Kidney (tissue), 14 donors: Measurements from ENCODE around the gene PIP4K2C. TPM values are rescaled to one million over a fixed set of nuclear protein-coding genes. Genes with fewer than 3 reads are reported as not detected.

Experiments used
- DNase-seq, 5 donors: peaks; one replicate each; pipeline ENCODE4 v3.0.0-alpha.2; 2013 to 2020
- FAIRE-seq: peaks from 2 replicates; lab custom pipeline; 2012; peaks lifted over from hg19 to GRCh38; lab: Jason Lieb, UNC
- H3K27ac ChIP-seq, 2 donors: one replicate each; pipeline ENCODE4 v1.7.0; 2013; ENCODE audit warnings: low read depth in 2 of 2, low read length in 2 of 2, inconsistent platforms in 1 of 2
- H3K27me3 ChIP-seq: one replicate; pipeline ENCODE4 v1.7.1; 2013; ENCODE audit warnings: low read length, inconsistent platforms; ENCODE audit not compliant: control insufficient read depth, insufficient read depth
- H3K36me3 ChIP-seq, 3 donors: one replicate each; pipeline versions ENCODE4 v1.7.0 to v1.7.1; 2013; ENCODE audit warnings: low read length in 3 of 3, control low read depth in 1 of 3, inconsistent platforms in 1 of 3; ENCODE audit not compliant: insufficient read depth in 3 of 3, control insufficient read depth in 2 of 3
- H3K4me1 ChIP-seq, 3 donors: one replicate each; pipeline versions ENCODE4 v1.7.0 to v1.7.1; 2013; ENCODE audit warnings: low read length in 3 of 3, inconsistent platforms in 1 of 3, low read depth in 1 of 3; ENCODE audit not compliant: control insufficient read depth in 2 of 3, insufficient read depth in 2 of 3
- H3K4me3 ChIP-seq, 3 donors: one replicate each; pipeline versions ENCODE4 v1.7.0 to v1.8.1; 2013; ENCODE audit warnings: low read length in 3 of 3, control low read depth in 1 of 3, inconsistent platforms in 1 of 3
- H3K9ac ChIP-seq, 3 donors: one replicate each; pipeline versions ENCODE4 v1.7.0 to v1.7.1; 2013; ENCODE audit warnings: low read length in 3 of 3, control low read depth in 1 of 3, inconsistent platforms in 1 of 3
- H3K9me3 ChIP-seq, 3 donors: one replicate each; pipeline versions ENCODE4 v1.7.0 to v1.7.1; 2013; ENCODE audit warnings: low read length in 3 of 3, control low read depth in 1 of 3, inconsistent platforms in 1 of 3; ENCODE audit not compliant: control insufficient read depth in 2 of 3, insufficient read depth in 1 of 3
- intact Hi-C: fragments of 100-400 bp; cut with DNase I; formaldehyde crosslinking; loops from one replicate; pipeline ENCODE4 v1.11.1; 2022
- polyA plus RNA-seq: library from polyadenylated mRNA; stranded (reverse); fragments of 350-450 nt; fragmentation: Illumina TruSeq; extraction: RNeasy Lipid Tissue Mini Kit (QIAGEN cat#74804); gene quantifications from one replicate; pipeline ENCODE4 v1.2.3, GENCODE V29; 2014; ENCODE audit warnings: low read depth, low replicate concordance; ENCODE audit not compliant: insufficient read depth
- total RNA-seq: library from RNA; stranded (reverse); fragmentation: NEBNext Ultra II Directional; extraction: Animal tissue kit (Norgen Biotek cat#: 25700); gene quantifications from one replicate; pipeline ENCODE4 v1.2.1, GENCODE V29; 2021
- TF ChIP-seq, protein P1 (sequence below): IDR thresholded peaks from 3 replicates; pipeline ENCODE4 v1.5.1; 2012; ENCODE audit warnings: mild to moderate bottlenecking, moderate library complexity, borderline replicate concordance; ENCODE audit not compliant: insufficient read depth; ENCODE audit errors: extremely low read depth
- donor health status: control.
- donor health status: control.
- donor health status: control.
- donor health status: control.
- donor health status: control.
- donor health status: DM: yes; HTN: yes; CAD: no.
- donor health status: Normal renal cell carcinoma (clear cell type).

Gene PIP4K2C
- total and polyA plus RNA-seq, 2 donors from 2014 or later = 43.2 to 52.4 TPM

DNA sequence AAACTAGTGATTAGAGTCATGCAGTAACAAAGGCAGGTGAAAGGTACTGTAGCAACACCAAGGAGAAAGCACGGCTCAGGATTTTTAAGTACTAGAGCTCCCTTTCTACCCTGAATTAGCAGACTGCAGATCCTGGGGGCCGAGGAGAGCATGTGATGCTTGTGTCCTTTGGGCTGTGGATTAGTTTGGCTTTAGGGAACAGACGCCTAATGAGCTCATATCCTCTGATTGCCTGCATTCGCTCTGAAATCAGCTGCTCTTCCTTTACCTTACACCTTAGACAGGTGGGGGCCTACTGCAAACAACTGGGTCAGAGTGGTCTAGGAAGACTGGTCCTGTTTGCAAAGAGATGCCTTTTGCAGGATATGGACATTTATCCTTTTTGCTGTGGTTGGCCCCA is 2.2 kb downstream of the PIP4K2C start:
- TF ChIP-seq, protein P1, sequence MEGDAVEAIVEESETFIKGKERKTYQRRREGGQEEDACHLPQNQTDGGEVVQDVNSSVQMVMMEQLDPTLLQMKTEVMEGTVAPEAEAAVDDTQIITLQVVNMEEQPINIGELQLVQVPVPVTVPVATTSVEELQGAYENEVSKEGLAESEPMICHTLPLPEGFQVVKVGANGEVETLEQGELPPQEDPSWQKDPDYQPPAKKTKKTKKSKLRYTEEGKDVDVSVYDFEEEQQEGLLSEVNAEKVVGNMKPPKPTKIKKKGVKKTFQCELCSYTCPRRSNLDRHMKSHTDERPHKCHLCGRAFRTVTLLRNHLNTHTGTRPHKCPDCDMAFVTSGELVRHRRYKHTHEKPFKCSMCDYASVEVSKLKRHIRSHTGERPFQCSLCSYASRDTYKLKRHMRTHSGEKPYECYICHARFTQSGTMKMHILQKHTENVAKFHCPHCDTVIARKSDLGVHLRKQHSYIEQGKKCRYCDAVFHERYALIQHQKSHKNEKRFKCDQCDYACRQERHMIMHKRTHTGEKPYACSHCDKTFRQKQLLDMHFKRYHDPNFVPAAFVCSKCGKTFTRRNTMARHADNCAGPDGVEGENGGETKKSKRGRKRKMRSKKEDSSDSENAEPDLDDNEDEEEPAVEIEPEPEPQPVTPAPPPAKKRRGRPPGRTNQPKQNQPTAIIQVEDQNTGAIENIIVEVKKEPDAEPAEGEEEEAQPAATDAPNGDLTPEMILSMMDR = no peak
- Histone ChIP-seq H3K27ac (no peak overlapping the region), H3K27me3 (no peaks in the 10 kb centered on the region), H3K9ac (no peak overlapping the region), H3K4me1 (peaks cover 0 to 7% (median 0%) of the 10 kb centered on the region in 3 donors), H3K36me3 (peaks cover 0 to 12% (median 7%) of the 10 kb centered on the region in 3 donors), H3K9me3 (no peaks in the 10 kb centered on the region), H3K4me3 (peak overlapping the region in 1 of 3 donors; percentile 85)
- FAIRE-seq (no peak), DNase-seq (no peak)
- intact Hi-C loops = no loop called here

GRCh38 chr12:57600395-57600794 is 9.4 kb downstream of the PIP4K2C start:
- H3K4me3 ChIP-seq = no peak overlapping the region
- TF ChIP-seq, protein P1 = no peak
- DNase-seq (no peak), FAIRE-seq (no peak)
- H3K9ac ChIP-seq = no peak overlapping the region
- intact Hi-C loops = no loop called here
- no peaks in the 10 kb centered on the region for H3K9me3 ChIP-seq
- no peaks in the 10 kb centered on the region for H3K27me3 ChIP-seq
- H3K36me3 ChIP-seq = peaks cover 0 to 44% (median 15%) of the 10 kb centered on the region in 3 donors
- H3K4me1 ChIP-seq = peaks cover 0 to 4% (median 0%) of the 10 kb centered on the region in 3 donors
- no peak overlapping the region for H3K27ac ChIP-seq

DNA sequence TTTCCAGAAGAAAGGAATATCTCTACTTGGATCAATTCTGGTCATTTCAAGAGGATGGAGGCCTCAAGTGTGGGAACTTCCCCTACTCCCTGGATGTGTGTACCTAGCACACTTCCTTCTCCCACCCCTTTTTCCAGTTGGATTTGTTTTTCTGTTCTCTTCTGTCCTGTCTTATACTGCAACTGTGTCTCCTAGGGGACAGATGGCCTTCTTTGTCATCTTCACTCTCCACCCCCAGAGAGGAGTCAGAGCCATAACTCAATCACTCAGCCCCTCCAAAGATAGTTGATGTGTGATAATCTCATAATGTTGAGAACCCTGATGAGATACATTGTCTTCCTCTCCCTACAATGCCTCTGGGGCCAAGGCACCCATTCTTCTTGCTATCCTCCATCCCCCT is 11.6 kb downstream of the PIP4K2C start:
- Histone ChIP-seq H3K4me1 (peaks cover 0 to 4% (median 0%) of the 10 kb centered on the region in 3 donors), H3K9me3 (no peaks in the 10 kb centered on the region), H3K27me3 (no peaks in the 10 kb centered on the region), H3K9ac (no peak overlapping the region), H3K36me3 (peaks cover 0 to 32% (median 8%) of the 10 kb centered on the region in 3 donors), H3K4me3 (no peak overlapping the region), H3K27ac (no peak overlapping the region)
- DNase-seq = no peak
- FAIRE-seq = no peak
- TF ChIP-seq, protein P1 = no peak
- intact Hi-C loops = no loop called here

- peaks cover 0 to 32% (median 8%) of the 10 kb centered on the region in 3 donors for H3K36me3 ChIP-seq
- intact Hi-C loops = no loop called here
- TF ChIP-seq, protein P1 = no peak
- peak overlapping the region in 1 of 3 donors; percentile 56 for H3K9ac ChIP-seq
- FAIRE-seq (no peak), DNase-seq (no peak)
- no peaks in the 10 kb centered on the region for H3K27me3 ChIP-seq
- no peaks in the 10 kb centered on the region for H3K9me3 ChIP-seq
- peak overlapping the region; percentile 56 to 69 for H3K27ac ChIP-seq
- peak overlapping the region in 1 of 3 donors; percentile 75 for H3K4me3 ChIP-seq
- H3K4me1 ChIP-seq = peaks cover 0 to 4% (median 0%) of the 10 kb centered on the region in 3 donors
Observed at GRCh38 chr12:57603324-57603723, 12.3 kb downstream of the PIP4K2C start.
